T47D (cell line): ENCODE measurements around the gene C16orf78.

Experiments
- DNase-seq, 2 experiments: peaks; one replicate each; pipeline versions ENCODE4 v3.0.0 to v3.0.0-alpha.2; 2011 to 2012; ENCODE audit warnings: low read depth in 1 of 2, low spot score in 1 of 2
- JUND ChIP-seq: IDR thresholded peaks from 2 replicates; pipeline ENCODE4 v1.6.1; 2012; ENCODE audit warnings: low read depth
- in situ Hi-C: cut with HindIII; loops from 2 replicates; pipeline ENCODE4 v1.10.0; 2016; ENCODE audit warnings: low sequenced_read_pairs, low pct_unique_long_range_greater_than_20kb

Gene C16orf78

DNA sequence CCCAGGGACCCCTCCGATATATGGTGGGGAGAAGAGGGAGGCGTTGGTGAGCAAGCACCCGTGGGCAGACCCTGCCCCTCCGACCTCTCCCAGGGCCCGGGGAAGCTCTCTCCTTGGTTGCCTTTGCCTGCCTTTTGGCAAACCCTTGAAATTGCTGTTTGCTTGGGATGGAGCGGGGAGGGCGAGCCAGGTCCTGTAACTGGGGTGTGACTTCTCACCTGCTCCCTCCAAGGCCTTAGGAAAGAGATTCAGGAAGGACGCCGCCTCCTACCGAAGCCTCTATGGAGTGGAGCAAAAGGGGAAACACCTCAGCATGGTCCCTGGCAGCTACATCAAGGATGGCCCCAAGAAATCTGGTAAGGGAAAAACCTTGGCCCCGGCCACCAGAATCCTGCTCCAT lies 4.6 kb downstream of the C16orf78 start:
- in situ Hi-C loops: no loop called here
- no peak for DNase-seq
- no peak for TF ChIP-seq JUND

DNA sequence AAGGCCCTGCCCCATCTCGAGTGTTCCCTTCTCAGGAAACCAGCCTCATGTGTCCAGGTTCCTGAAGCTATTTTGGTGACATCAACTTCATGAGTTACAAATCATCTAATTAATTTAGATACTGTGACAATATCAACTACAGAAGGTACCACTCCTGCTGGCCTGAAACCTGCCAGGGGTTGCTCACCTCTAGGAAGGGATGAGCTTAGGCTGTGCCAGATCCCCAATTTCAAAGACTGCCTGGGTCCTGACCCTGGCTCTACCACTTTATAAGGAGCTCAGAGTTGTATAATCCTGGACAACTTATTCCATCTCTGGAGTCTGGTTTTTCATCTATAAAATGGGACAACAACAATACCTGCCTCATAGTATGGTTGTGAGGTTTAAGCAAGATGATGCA lies 5.2 kb downstream of the C16orf78 start:
- no peak for TF ChIP-seq JUND
- in situ Hi-C loops: no loop called here
- no peak for DNase-seq

DNA sequence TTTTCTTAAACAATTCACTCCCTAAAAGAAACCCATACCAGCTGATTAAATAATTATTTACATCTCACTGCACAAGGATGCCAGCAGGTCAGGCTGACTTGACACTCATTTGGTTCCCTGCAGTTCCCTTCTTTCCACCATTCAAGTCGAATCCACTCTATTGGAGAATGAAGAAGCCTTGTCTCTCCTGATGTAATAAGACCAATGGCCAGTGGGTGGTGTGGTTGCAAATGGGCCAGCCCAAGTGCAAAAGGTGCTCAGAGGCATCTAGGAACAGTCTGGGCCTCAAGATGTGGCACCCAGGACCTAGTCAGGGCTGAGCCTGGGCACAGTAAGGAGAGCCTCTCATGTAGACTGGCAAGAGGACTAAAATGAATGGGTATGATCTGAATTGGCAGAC lies 9.3 kb downstream of the C16orf78 start:
- TF ChIP-seq JUND: no peak
- in situ Hi-C loops: no loop called here
- DNase-seq: no peak

DNA sequence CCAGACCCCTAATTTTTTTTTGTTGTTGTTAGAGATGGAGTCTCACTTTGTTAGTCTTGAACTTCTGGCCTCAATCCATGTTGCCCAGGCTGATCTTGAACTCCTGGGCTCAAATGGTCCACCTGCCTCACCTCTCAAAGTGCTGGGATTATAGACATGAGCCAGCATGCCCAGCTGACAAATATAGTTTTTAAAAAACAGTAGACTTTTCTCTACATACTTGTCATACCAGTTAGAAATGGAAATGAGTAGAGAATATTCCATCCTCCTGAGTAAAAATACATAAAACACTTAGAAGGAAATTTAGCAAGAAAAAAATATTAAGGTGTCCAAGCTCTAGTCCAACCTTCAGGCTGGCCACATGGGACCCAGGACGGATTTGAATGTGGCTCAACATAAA lies 21.4 kb downstream of the C16orf78 start:
- TF ChIP-seq JUND: no peak
- no peak for DNase-seq
- in situ Hi-C loops: no loop called here

DNA sequence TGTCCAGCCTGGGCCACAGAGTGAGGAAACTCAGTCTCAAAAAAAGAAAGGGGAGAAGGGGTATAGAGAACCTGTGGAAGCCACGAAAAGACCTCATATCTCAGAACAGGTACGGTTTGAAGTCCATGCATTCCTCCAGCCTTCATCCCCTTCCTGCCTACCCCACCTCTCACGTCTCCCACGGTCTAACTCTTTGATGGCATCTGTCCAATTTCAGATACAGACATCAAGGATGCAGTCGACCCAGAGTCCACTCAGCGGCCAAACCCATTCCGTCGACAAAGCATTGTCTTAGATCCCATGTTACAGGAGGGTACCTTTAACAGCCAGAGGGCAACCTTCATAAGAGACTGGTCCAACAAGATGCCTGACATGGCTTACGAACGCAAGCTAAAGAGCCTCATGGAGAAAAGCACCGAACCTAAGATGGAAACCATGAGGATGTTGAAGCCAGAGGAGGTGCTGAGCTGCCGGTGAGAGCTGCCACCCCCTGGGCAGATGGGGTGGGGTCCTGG lies 22.7 kb downstream of the C16orf78 start:
- TF ChIP-seq JUND: no peak
- DNase-seq: no peak
- in situ Hi-C loops: no loop called here

GRCh38 chr16:49398761-49399160 lies 25.2 kb downstream of the C16orf78 start:
- no peak for DNase-seq
- no peak for TF ChIP-seq JUND
- in situ Hi-C loops: no loop called here

DNA sequence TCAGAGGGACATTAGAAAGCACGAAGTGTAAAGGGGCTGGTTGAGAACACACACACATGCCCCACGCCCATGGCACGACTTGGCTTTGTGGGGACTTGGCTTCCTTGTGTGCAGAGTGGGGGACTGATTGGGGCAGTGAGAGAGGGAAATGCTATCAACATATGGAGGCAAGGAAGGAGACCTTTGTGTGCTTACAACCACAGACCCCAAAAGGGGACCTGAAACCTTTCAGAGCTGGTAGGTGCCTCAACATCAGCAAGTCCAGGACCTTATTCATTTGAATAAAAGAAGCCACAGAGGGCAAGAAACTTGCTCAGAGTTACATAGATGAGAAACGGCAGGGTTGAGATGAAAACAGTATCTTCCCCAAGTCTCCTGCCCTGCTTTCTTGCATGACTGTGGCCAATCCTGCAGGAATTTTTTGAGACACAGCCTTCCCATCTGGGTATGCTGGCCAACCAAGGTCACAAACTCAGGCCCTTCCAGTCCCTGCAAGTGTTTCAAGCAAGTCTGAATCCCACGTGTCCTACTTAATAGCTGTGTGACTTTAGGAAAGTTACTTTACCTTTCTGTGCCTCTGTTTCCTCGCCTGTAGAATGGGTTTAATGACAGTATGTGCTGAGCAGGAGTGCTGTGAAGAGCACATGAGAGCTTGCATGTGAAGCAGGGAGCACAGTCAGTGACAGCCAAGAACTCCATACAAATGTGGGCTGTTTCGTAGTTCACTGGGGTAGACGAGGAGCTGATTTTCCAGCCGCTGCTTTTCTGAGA lies 26.2 kb downstream of the C16orf78 start:
- no peak for DNase-seq
- in situ Hi-C loops: no loop called here
- no peak for TF ChIP-seq JUND

DNA sequence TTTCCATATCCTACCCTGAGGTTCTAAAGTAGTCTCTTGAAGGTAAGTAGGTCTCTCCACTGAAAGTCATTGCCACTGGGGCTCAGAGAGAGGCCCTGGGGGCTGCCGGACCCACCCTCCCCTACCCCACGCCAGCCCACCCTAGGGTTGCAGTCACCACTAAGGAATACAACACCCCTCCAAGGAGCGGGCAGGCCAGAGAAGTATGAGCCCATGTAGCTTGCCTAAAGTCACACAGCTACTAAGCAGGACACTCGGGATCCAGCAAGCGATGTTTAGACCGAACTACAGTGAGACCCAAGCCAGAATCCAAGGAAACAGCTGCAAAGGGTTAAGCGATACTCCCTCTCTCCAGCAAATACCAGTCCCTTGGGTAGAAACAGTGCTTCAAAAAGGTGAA lies 27.0 kb downstream of the C16orf78 start:
- no peak for TF ChIP-seq JUND
- in situ Hi-C loops: no loop called here
- no peak for DNase-seq

GRCh38 chr16:49405123-49405522 lies 31.5 kb downstream of the C16orf78 start:
- in situ Hi-C loops: no loop called here
- no peak for TF ChIP-seq JUND
- DNase-seq: no peak

- in situ Hi-C loops: no loop called here
- DNase-seq: no peak
- no peak for TF ChIP-seq JUND
Observed at GRCh38 chr16:49405530-49405929, 31.9 kb downstream of the C16orf78 start.

GRCh38 chr16:49407873-49408550 lies 34.4 kb downstream of the C16orf78 start:
- DNase-seq: peak; percentile 39 to 82
- in situ Hi-C loops: no loop called here
- no peak for TF ChIP-seq JUND

- no peak for TF ChIP-seq JUND
- no peak for DNase-seq
- in situ Hi-C loops: no loop called here
Observed at GRCh38 chr16:49409121-49409520, 35.5 kb downstream of the C16orf78 start.

DNA sequence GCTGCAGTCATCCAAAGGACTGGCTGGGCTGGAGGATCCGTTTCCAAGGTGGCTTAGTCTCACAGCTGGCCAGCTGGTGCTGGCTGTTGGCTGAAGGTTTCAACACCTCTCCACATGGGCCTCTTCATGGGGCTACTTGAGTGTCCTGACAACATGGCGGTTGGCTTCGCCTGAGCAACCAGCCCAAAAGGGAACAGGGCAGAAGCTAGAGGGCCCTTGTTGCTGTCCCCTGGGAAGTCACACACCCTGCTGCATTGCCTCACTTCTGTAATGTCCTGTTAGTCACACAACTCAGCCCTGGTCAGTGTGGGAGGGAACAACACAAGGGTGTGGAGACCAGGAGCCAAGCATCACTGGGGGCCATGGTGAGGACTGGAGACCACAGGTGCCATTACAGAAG lies 36.6 kb downstream of the C16orf78 start:
- DNase-seq: no peak
- TF ChIP-seq JUND: no peak
- in situ Hi-C loops: no loop called here
